HG03095 (cell line): ENCODE measurements around the gene GREB1.

Experiments used
- ATAC-seq: cut with Tn5 transposase; IDR thresholded peaks from one replicate; pipeline ENCODE4 v1.9.1; 2021; ENCODE audit warnings: moderate library complexity; ENCODE audit not compliant: unreplicated experiment

The GREB1 gene

GRCh38 chr2:11509657-11510360 lies 24.0 kb upstream of the GREB1 start:
- no peak for ATAC-seq

- no peak for ATAC-seq
Measured at GRCh38 chr2:11512431-11512830, 21.4 kb upstream of the GREB1 start.

GRCh38 chr2:11513319-11513718 lies 20.5 kb upstream of the GREB1 start:
- no peak for ATAC-seq

GRCh38 chr2:11514081-11514730 lies 19.6 kb upstream of the GREB1 start:
- no peak for ATAC-seq

GRCh38 chr2:11514904-11515303 lies 18.9 kb upstream of the GREB1 start:
- no peak for ATAC-seq

- no peak for ATAC-seq
Measured at GRCh38 chr2:11515490-11515981, 18.3 kb upstream of the GREB1 start.

GRCh38 chr2:11516984-11517648 lies 16.7 kb upstream of the GREB1 start:
- no peak for ATAC-seq

- no peak for ATAC-seq
Measured at GRCh38 chr2:11517906-11518305, 15.9 kb upstream of the GREB1 start.

GRCh38 chr2:11520092-11520693 lies 13.7 kb upstream of the GREB1 start:
- ATAC-seq: no peak

GRCh38 chr2:11521775-11522174 lies 12.1 kb upstream of the GREB1 start:
- no peak for ATAC-seq

GRCh38 chr2:11524470-11524869 lies 9.4 kb upstream of the GREB1 start:
- no peak for ATAC-seq

- ATAC-seq: no peak
Measured at GRCh38 chr2:11525762-11526161, 8.1 kb upstream of the GREB1 start.

GRCh38 chr2:11527001-11527400 lies 6.8 kb upstream of the GREB1 start:
- no peak for ATAC-seq

- ATAC-seq: no peak
Measured at GRCh38 chr2:11528228-11528627, 5.6 kb upstream of the GREB1 start.

- ATAC-seq: no peak
Measured at GRCh38 chr2:11530864-11531465, 2.9 kb upstream of the GREB1 start.

GRCh38 chr2:11532416-11533055 lies 1.3 kb upstream of the GREB1 start:
- ATAC-seq: no peak

GRCh38 chr2:11534071-11534745 lies 363 bp downstream of the GREB1 start:
- ATAC-seq: no peak

GRCh38 chr2:11534746-11535484 lies 1.1 kb downstream of the GREB1 start:
- ATAC-seq: no peak

GRCh38 chr2:11535899-11536344 lies 2.1 kb downstream of the GREB1 start:
- no peak for ATAC-seq
